Activated B cell treated with CpG ODN at 0.5 μM for 24 hours (primary cell): ENCODE measurements around the gene SMTN. TPM values are rescaled to one million over a fixed set of nuclear protein-coding genes. Genes with fewer than 3 reads are reported as not detected.

Experiments
- ATAC-seq: fragments of 200-7000 bp; cut with Tn5 transposase; one replicate; pipeline ENCODE4 v1.10.0; 2021; ENCODE audit warnings: low read depth, mild to moderate bottlenecking, moderate library complexity
- CTCF ChIA-PET: fragments of 350-600 bp; sonication (Branson Sonifier 250); formaldehyde crosslinking; loops from one replicate; lab custom pipeline; 2021; ENCODE audit warnings: antibody characterized with exemption; lab: Charles Lee
- POLR2A ChIA-PET: fragments of 350-600 bp; sonication (Branson Sonifier 250); formaldehyde crosslinking; loops from one replicate; lab custom pipeline; 2021; ENCODE audit warnings: antibody characterized with exemption; lab: Charles Lee
- DNase-seq: peaks from one replicate; pipeline ENCODE4 v3.0.0; 2022
- H3K27ac Mint-ChIP-seq: one replicate; pipeline ENCODE4 v1.8.0; 2020; ENCODE audit warnings: mixed read lengths
- H3K27me3 Mint-ChIP-seq: one replicate; pipeline ENCODE4 v1.8.0; 2021; ENCODE audit warnings: mixed read lengths
- H3K36me3 Mint-ChIP-seq: one replicate; pipeline ENCODE4 v1.8.0; 2021; ENCODE audit warnings: low read depth, mixed read lengths
- H3K4me1 Mint-ChIP-seq: one replicate; pipeline ENCODE4 v1.8.0; 2021; ENCODE audit warnings: mixed read lengths
- H3K4me3 Mint-ChIP-seq: one replicate; pipeline ENCODE4 v1.8.0; 2020; ENCODE audit warnings: mild to moderate bottlenecking, mixed read lengths
- H3K9me3 Mint-ChIP-seq: one replicate; pipeline ENCODE4 v1.8.0; 2020; ENCODE audit warnings: mixed read lengths
- intact Hi-C: fragments of 100-400 bp; cut with micrococcal nuclease; formaldehyde crosslinking; loops from one replicate; pipeline ENCODE4 v1.15.1; 2024
- total RNA-seq: library from RNA; stranded (reverse); gene quantifications from 2 replicates; pipeline ENCODE4 v1.2.3, GENCODE V29; 2022
- TF ChIP-seq, protein P1 (sequence below): fragments of 200-600 bp; IDR thresholded peaks from one replicate; pipeline ENCODE4 v1.8.0; 2022; ENCODE audit warnings: antibody characterized with exemption, mild to moderate bottlenecking

SMTN gene
- total RNA-seq, 1 donor from 2014 or later, result 3.1 TPM

DNA sequence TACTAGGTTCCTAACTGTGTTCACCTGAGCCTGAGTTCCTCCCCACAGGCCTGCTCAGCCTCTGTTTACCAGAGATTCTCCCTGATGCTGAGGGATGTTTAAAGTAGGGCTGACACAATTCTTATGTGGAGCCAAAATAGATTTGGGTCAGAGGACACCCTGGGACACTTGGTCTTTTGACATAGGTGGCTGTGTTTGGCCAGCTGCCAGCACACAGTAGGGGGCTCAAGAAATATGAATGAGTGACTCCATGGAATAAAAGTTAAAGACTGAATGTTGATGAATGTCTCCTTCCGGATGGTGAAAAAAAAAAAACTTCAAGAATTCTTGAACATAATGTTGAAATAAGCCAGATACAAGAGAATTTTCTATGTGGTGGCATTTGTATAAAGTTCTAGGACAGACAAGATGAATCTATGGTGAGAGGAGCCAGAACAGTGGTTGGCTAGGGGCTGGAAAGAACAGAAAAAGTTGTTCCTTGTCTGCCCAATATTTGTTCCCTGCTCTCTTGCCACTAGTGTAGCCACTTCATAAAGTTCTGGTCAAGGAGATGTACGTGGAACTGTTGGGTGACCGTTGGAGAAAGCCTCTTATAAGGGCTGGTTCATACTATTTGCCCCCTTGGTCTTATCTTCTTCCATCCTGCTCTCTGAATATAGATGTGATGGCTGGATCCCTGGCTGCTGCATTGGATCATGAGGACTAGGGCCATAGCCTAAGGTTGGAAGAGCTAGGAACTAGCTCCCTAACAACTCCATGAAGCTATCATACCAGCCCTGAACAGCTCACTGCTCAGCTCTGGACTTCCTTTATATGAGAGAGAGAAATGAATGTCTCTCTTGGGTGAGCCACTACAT, 40.3 kb upstream of the SMTN start:
- H3K9me3 Mint-ChIP-seq, result no peaks in the 10 kb centered on the region
- ChIA-PET CTCF (no interaction called here), POLR2A (no interaction called here)
- peaks cover 6% of the 10 kb centered on the region for H3K27me3 Mint-ChIP-seq
- H3K4me3 Mint-ChIP-seq, result no peak overlapping the region
- DNase-seq, result no peak
- no peak for ATAC-seq
- intact Hi-C loops, result no loop called here
- H3K36me3 Mint-ChIP-seq, result no peaks in the 10 kb centered on the region
- no peaks in the 10 kb centered on the region for H3K4me1 Mint-ChIP-seq
- no peak overlapping the region for H3K27ac Mint-ChIP-seq
- TF ChIP-seq, protein P1, sequence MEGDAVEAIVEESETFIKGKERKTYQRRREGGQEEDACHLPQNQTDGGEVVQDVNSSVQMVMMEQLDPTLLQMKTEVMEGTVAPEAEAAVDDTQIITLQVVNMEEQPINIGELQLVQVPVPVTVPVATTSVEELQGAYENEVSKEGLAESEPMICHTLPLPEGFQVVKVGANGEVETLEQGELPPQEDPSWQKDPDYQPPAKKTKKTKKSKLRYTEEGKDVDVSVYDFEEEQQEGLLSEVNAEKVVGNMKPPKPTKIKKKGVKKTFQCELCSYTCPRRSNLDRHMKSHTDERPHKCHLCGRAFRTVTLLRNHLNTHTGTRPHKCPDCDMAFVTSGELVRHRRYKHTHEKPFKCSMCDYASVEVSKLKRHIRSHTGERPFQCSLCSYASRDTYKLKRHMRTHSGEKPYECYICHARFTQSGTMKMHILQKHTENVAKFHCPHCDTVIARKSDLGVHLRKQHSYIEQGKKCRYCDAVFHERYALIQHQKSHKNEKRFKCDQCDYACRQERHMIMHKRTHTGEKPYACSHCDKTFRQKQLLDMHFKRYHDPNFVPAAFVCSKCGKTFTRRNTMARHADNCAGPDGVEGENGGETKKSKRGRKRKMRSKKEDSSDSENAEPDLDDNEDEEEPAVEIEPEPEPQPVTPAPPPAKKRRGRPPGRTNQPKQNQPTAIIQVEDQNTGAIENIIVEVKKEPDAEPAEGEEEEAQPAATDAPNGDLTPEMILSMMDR, result no peak

GRCh38 chr22:31044262-31044861, 36.8 kb upstream of the SMTN start:
- ATAC-seq, result no peak
- TF ChIP-seq, protein P1, result no peak
- H3K4me1 Mint-ChIP-seq, result no peaks in the 10 kb centered on the region
- intact Hi-C loops, result no loop called here
- H3K27ac Mint-ChIP-seq, result no peak overlapping the region
- H3K9me3 Mint-ChIP-seq, result no peaks in the 10 kb centered on the region
- no peak for DNase-seq
- ChIA-PET POLR2A (no interaction called here), CTCF (interaction anchor here (0.7 kb wide), 1 partner anchor 226 kb away, joined by 3 read pairs; no protein-coding TSS in a partner anchor)
- H3K4me3 Mint-ChIP-seq, result no peak overlapping the region
- no peaks in the 10 kb centered on the region for H3K36me3 Mint-ChIP-seq
- peaks cover 10% of the 10 kb centered on the region for H3K27me3 Mint-ChIP-seq

DNA sequence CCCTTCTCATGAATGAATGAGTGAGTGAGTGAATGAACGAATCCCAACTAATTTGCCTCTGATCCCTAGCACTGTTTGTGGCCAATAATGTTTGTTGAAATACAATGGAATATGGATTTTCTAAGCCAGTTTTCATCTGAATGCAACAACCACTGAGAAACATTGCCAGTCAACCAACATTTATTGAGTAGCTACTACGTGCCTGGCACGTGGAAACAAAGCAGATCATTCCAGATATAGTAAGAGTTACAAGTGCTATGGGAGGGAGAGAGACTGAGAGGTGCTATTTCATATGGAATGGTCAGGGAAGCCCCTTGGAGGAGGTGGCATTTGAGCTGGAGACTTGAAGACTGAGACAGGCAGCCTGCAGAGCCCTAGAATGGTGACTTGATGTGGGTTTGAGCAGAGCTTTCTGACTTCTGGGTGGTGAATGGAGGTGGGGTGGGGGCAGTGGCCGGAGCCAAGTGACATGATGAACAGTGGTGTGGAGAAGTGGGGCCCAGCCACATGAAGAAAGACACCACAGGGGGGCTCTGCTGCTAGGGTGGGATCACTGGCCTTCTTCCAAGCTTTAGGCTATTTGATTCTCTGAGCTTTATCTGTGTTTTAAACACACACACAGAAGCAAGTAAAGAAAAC, 35.1 kb upstream of the SMTN start:
- DNase-seq (no peak), ATAC-seq (no peak)
- ChIA-PET POLR2A (no interaction called here), CTCF (no interaction called here)
- no peak overlapping the region for H3K27ac Mint-ChIP-seq
- peaks cover 10% of the 10 kb centered on the region for H3K27me3 Mint-ChIP-seq
- H3K36me3 Mint-ChIP-seq, result no peaks in the 10 kb centered on the region
- no peaks in the 10 kb centered on the region for H3K9me3 Mint-ChIP-seq
- H3K4me3 Mint-ChIP-seq, result no peak overlapping the region
- TF ChIP-seq, protein P1, result no peak
- intact Hi-C loops, result no loop called here
- H3K4me1 Mint-ChIP-seq, result no peaks in the 10 kb centered on the region

GRCh38 chr22:31046539-31047226, 34.4 kb upstream of the SMTN start:
- ATAC-seq (no peak), DNase-seq (no peak)
- H3K4me3 Mint-ChIP-seq, result no peak overlapping the region
- H3K27me3 Mint-ChIP-seq, result peaks cover 10% of the 10 kb centered on the region
- no peak overlapping the region for H3K27ac Mint-ChIP-seq
- H3K36me3 Mint-ChIP-seq, result no peaks in the 10 kb centered on the region
- H3K4me1 Mint-ChIP-seq, result no peaks in the 10 kb centered on the region
- H3K9me3 Mint-ChIP-seq, result no peaks in the 10 kb centered on the region
- intact Hi-C loops, result no loop called here
- TF ChIP-seq, protein P1, result no peak
- ChIA-PET POLR2A (no interaction called here), CTCF (no interaction called here)
